HFFc6 (cell line): ENCODE measurements around the gene ZSCAN21. TPM values are rescaled to one million over a fixed set of nuclear protein-coding genes. Genes with fewer than 3 reads are reported as not detected.

Experiments
- DNase-seq: peaks from one replicate; pipeline ENCODE4 v3.0.0-alpha.2; 2018
- H3K27ac Mint-ChIP-seq: 2 replicates; pipeline ENCODE4 v1.8.0; 2020; ENCODE audit warnings: mild to moderate bottlenecking, mixed read lengths
- H3K27me3 Mint-ChIP-seq: 2 replicates; pipeline ENCODE4 v1.8.0; 2021; ENCODE audit warnings: mild to moderate bottlenecking, moderate library complexity, mixed read lengths; ENCODE audit not compliant: insufficient read depth
- H3K36me3 Mint-ChIP-seq: 2 replicates; pipeline ENCODE4 v1.8.0; 2021; ENCODE audit warnings: low read depth, mixed read lengths
- H3K4me1 Mint-ChIP-seq: 2 replicates; pipeline ENCODE4 v1.8.0; 2020; ENCODE audit warnings: low read depth, mixed read lengths
- H3K4me3 Mint-ChIP-seq: 2 replicates; pipeline ENCODE4 v1.8.0; 2020; ENCODE audit warnings: mild to moderate bottlenecking, moderate library complexity, mixed read lengths
- H3K9me3 Mint-ChIP-seq: 2 replicates; pipeline ENCODE4 v1.8.0; 2020; ENCODE audit warnings: mild to moderate bottlenecking, mixed read lengths
- CTCF ChIP-seq: fragments of 200-600 bp; sonication (generic); IDR thresholded peaks from 2 replicates; pipeline ENCODE4 v1.5.0; 2021; ENCODE audit warnings: antibody characterized with exemption, mild to moderate bottlenecking
- total RNA-seq, 6 experiments: library from RNA; stranded (reverse); fragmentation: NEBNext Ultra II Directional; extraction: Animal tissue kit (Norgen Biotek cat#: 25700); gene quantifications; 2 replicates in 1 of 6; 3 replicates in 5 of 6; pipeline ENCODE4 v1.2.3, GENCODE V29; 2021

ZSCAN21 gene
- total RNA-seq, 6 experiments from 2014 or later, result 8.2 to 9.8 (median 9.2) TPM

- Mint-ChIP-seq H3K9me3 (no peaks in the 10 kb centered on the region), H3K4me3 (no peak overlapping the region), H3K27me3 (no peaks in the 10 kb centered on the region; the same call in none of the 2 replicates), H3K27ac (no peak overlapping the region), H3K4me1 (peaks cover 32% of the 10 kb centered on the region), H3K36me3 (peaks cover 28% of the 10 kb centered on the region)
- DNase-seq, result no peak
- no peak for TF ChIP-seq CTCF
Observed at GRCh38 chr7:100022621-100023020, 27.0 kb upstream of the ZSCAN21 start.

GRCh38 chr7:100023526-100023925, 26.0 kb upstream of the ZSCAN21 start:
- H3K9me3 Mint-ChIP-seq, result no peaks in the 10 kb centered on the region
- no peaks in the 10 kb centered on the region; the same call in none of the 2 replicates for H3K27me3 Mint-ChIP-seq
- peaks cover 23% of the 10 kb centered on the region for H3K36me3 Mint-ChIP-seq
- H3K4me3 Mint-ChIP-seq, result no peak overlapping the region
- no peak for TF ChIP-seq CTCF
- H3K4me1 Mint-ChIP-seq, result peaks cover 30% of the 10 kb centered on the region
- no peak for DNase-seq
- H3K27ac Mint-ChIP-seq, result no peak overlapping the region

- H3K36me3 Mint-ChIP-seq, result peaks cover 23% of the 10 kb centered on the region
- H3K9me3 Mint-ChIP-seq, result no peaks in the 10 kb centered on the region
- H3K4me3 Mint-ChIP-seq, result no peak overlapping the region
- no peak overlapping the region for H3K27ac Mint-ChIP-seq
- no peaks in the 10 kb centered on the region; the same call in none of the 2 replicates for H3K27me3 Mint-ChIP-seq
- no peak for TF ChIP-seq CTCF
- peaks cover 30% of the 10 kb centered on the region for H3K4me1 Mint-ChIP-seq
- DNase-seq, result no peak
Observed at GRCh38 chr7:100024020-100024619, 25.5 kb upstream of the ZSCAN21 start.

GRCh38 chr7:100027197-100027596, 22.4 kb upstream of the ZSCAN21 start:
- Mint-ChIP-seq H3K4me1 (peaks cover 17% of the 10 kb centered on the region; the same call in 1 of the 2 replicates), H3K9me3 (no peaks in the 10 kb centered on the region), H3K27ac (no peak overlapping the region), H3K36me3 (peaks cover 42% of the 10 kb centered on the region), H3K27me3 (no peaks in the 10 kb centered on the region; the same call in 1 of the 2 replicates), H3K4me3 (no peak overlapping the region; the same call in 1 of the 2 replicates)
- no peak for TF ChIP-seq CTCF
- DNase-seq, result no peak

GRCh38 chr7:100029596-100029995, 20.0 kb upstream of the ZSCAN21 start:
- no peak overlapping the region for H3K4me3 Mint-ChIP-seq
- peaks cover 10% of the 10 kb centered on the region for H3K9me3 Mint-ChIP-seq
- TF ChIP-seq CTCF, result no peak
- H3K27me3 Mint-ChIP-seq, result peaks cover 2% of the 10 kb centered on the region; the same call in 1 of the 2 replicates
- no peak for DNase-seq
- peaks cover 34% of the 10 kb centered on the region for H3K4me1 Mint-ChIP-seq
- H3K36me3 Mint-ChIP-seq, result peaks cover 57% of the 10 kb centered on the region
- no peak overlapping the region for H3K27ac Mint-ChIP-seq
